Glutamatergic neuron (in vitro differentiated cells): ENCODE measurements around the gene XYLT1. TPM values are rescaled to one million over a fixed set of nuclear protein-coding genes. Genes with fewer than 3 reads are reported as not detected.

Experiments
- DNase-seq: peaks from one replicate; pipeline ENCODE4 v3.0.0; 2022
- H3K27ac Mint-ChIP-seq: one replicate; pipeline ENCODE4 v1.8.0; 2020; ENCODE audit warnings: mild to moderate bottlenecking, mixed read lengths, inconsistent platforms; ENCODE audit not compliant: unreplicated experiment
- H3K27me3 Mint-ChIP-seq: one replicate; pipeline ENCODE4 v1.8.0; 2020; ENCODE audit warnings: mild to moderate bottlenecking, moderate library complexity, mixed read lengths, inconsistent platforms; ENCODE audit not compliant: unreplicated experiment
- H3K36me3 Mint-ChIP-seq: one replicate; pipeline ENCODE4 v1.8.0; 2020; ENCODE audit warnings: mild to moderate bottlenecking, mixed read lengths, inconsistent platforms; ENCODE audit not compliant: unreplicated experiment
- H3K4me1 Mint-ChIP-seq: one replicate; pipeline ENCODE4 v1.8.0; 2020; ENCODE audit warnings: mild to moderate bottlenecking, low read depth, mixed read lengths, inconsistent platforms; ENCODE audit not compliant: unreplicated experiment
- H3K4me3 Mint-ChIP-seq: one replicate; pipeline ENCODE4 v1.8.0; 2020; ENCODE audit warnings: mild to moderate bottlenecking, mixed read lengths, inconsistent platforms; ENCODE audit not compliant: unreplicated experiment
- H3K9me3 Mint-ChIP-seq: one replicate; pipeline ENCODE4 v1.8.0; 2020; ENCODE audit warnings: mild to moderate bottlenecking, moderate library complexity, mixed read lengths, inconsistent platforms; ENCODE audit not compliant: unreplicated experiment
- total RNA-seq: library from RNA; stranded (reverse); fragmentation: NEBNext Ultra II Directional; extraction: Animal tissue kit (Norgen Biotek cat#: 25700); gene quantifications from one replicate; pipeline ENCODE4 v1.2.1, GENCODE V29; 2021; ENCODE audit not compliant: unreplicated experiment
- TF ChIP-seq, protein P1 (sequence below): fragments of 200-600 bp; sonication (generic); IDR thresholded peaks from one replicate; pipeline ENCODE4 v1.5.0; 2021; ENCODE audit not compliant: partially characterized antibody, unreplicated experiment

The XYLT1 gene
- total RNA-seq, 1 donor from 2014 or later, result 18.4 TPM

DNA sequence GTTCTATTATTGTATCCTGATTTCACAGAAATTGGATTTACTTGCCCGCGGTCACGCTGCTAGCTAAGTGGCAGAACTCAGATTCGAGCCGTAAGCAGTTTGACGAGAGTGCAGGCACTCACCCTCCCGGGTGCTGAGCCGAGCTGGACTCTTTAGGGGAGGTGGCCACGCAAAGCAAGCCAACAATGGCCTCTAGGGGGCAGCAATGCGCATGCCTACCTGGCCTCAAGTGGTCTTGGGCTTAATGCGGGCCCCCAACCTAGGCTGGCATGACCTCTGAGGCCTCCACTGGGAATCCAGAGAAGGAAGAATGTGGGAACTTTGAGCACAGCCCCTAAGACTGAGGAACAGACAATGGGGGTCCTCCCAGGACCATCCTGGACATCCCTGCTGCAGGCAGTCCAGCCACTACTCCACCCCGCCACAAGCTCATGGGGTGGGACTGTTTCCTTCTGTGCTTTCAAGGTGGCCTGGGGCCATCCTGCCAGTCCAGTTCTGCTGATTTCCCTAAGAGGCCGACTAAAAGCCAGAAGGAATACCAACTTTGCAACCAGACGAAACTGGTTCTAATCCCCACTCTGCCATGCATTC is 276.5 kb downstream of the XYLT1 start:
- Mint-ChIP-seq H3K27ac (no peak overlapping the region), H3K36me3 (peaks cover 17% of the 10 kb centered on the region), H3K9me3 (peaks cover 1% of the 10 kb centered on the region), H3K27me3 (no peaks in the 10 kb centered on the region), H3K4me1 (peaks cover 6% of the 10 kb centered on the region), H3K4me3 (no peak overlapping the region)
- peak; percentile 61 for DNase-seq
- TF ChIP-seq, protein P1, sequence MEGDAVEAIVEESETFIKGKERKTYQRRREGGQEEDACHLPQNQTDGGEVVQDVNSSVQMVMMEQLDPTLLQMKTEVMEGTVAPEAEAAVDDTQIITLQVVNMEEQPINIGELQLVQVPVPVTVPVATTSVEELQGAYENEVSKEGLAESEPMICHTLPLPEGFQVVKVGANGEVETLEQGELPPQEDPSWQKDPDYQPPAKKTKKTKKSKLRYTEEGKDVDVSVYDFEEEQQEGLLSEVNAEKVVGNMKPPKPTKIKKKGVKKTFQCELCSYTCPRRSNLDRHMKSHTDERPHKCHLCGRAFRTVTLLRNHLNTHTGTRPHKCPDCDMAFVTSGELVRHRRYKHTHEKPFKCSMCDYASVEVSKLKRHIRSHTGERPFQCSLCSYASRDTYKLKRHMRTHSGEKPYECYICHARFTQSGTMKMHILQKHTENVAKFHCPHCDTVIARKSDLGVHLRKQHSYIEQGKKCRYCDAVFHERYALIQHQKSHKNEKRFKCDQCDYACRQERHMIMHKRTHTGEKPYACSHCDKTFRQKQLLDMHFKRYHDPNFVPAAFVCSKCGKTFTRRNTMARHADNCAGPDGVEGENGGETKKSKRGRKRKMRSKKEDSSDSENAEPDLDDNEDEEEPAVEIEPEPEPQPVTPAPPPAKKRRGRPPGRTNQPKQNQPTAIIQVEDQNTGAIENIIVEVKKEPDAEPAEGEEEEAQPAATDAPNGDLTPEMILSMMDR, result peak; percentile 74

GRCh38 chr16:17193566-17194100 is 277.1 kb downstream of the XYLT1 start:
- H3K9me3 Mint-ChIP-seq, result peaks cover 1% of the 10 kb centered on the region
- peaks cover 6% of the 10 kb centered on the region for H3K4me1 Mint-ChIP-seq
- no peak overlapping the region for H3K4me3 Mint-ChIP-seq
- no peak overlapping the region for H3K27ac Mint-ChIP-seq
- no peak for DNase-seq
- H3K27me3 Mint-ChIP-seq, result no peaks in the 10 kb centered on the region
- H3K36me3 Mint-ChIP-seq, result peaks cover 17% of the 10 kb centered on the region
- TF ChIP-seq, protein P1, result no peak

GRCh38 chr16:17184026-17184425 is 286.7 kb downstream of the XYLT1 start:
- no peak for DNase-seq
- no peak overlapping the region for H3K4me3 Mint-ChIP-seq
- TF ChIP-seq, protein P1, result no peak
- H3K4me1 Mint-ChIP-seq, result no peaks in the 10 kb centered on the region
- H3K27ac Mint-ChIP-seq, result no peak overlapping the region
- peaks cover 2% of the 10 kb centered on the region for H3K27me3 Mint-ChIP-seq
- no peaks in the 10 kb centered on the region for H3K9me3 Mint-ChIP-seq
- H3K36me3 Mint-ChIP-seq, result no peaks in the 10 kb centered on the region

GRCh38 chr16:17177959-17178905 is 292.5 kb downstream of the XYLT1 start:
- H3K9me3 Mint-ChIP-seq, result peaks cover 4% of the 10 kb centered on the region
- H3K27ac Mint-ChIP-seq, result no peak overlapping the region
- no peaks in the 10 kb centered on the region for H3K27me3 Mint-ChIP-seq
- H3K4me1 Mint-ChIP-seq, result no peaks in the 10 kb centered on the region
- no peaks in the 10 kb centered on the region for H3K36me3 Mint-ChIP-seq
- no peak for DNase-seq
- TF ChIP-seq, protein P1, result no peak
- no peak overlapping the region for H3K4me3 Mint-ChIP-seq
